Neural cell (in vitro differentiated cells): ENCODE data around the gene PECR. TPM values are rescaled to one million over a fixed set of nuclear protein-coding genes. Genes with fewer than 3 reads are reported as not detected.

Experiments used
- H2AFZ ChIP-seq: fragments of 200-600, 300-800 bp; sonication (generic), shearing (Covaris generic); 2 replicates; pipeline ENCODE4 v1.6.0; 2014; ENCODE audit warnings: low read depth, mild to moderate bottlenecking, antibody characterized with exemption, low read length, moderate library complexity
- H3F3A ChIP-seq: fragments of 200-600 bp; shearing (Covaris generic); 2 replicates; pipeline ENCODE4 v1.6.1; 2016; ENCODE audit warnings: mild to moderate bottlenecking, moderate library complexity, mixed read lengths, antibody characterized with exemption, low read length; ENCODE audit not compliant: insufficient read depth, poor library complexity, severe bottlenecking
- H3K27ac ChIP-seq: fragments of 200-600, 300-800 bp; sonication (generic), shearing (Covaris generic); 2 replicates; pipeline ENCODE4 v1.5.1; 2014; ENCODE audit warnings: mild to moderate bottlenecking, low read length, moderate library complexity
- H3K27me3 ChIP-seq: fragments of 300-800, 200-600 bp; sonication (generic), shearing (Covaris generic); 2 replicates; pipeline ENCODE4 v1.6.0; 2014; ENCODE audit warnings: mild to moderate bottlenecking, low read depth, low read length, moderate library complexity; ENCODE audit not compliant: insufficient read depth
- H3K36me3 ChIP-seq: fragments of 300-800, 200-600 bp; sonication (generic), shearing (Covaris generic); 2 replicates; pipeline ENCODE4 v1.5.1; 2014; ENCODE audit warnings: mild to moderate bottlenecking, antibody characterized with exemption, low read length, moderate library complexity; ENCODE audit not compliant: insufficient read depth
- H3K4me2 ChIP-seq: fragments of 300-800, 200-600 bp; sonication (generic), shearing (Covaris generic); 2 replicates; pipeline ENCODE4 v1.6.0; 2014; ENCODE audit warnings: mild to moderate bottlenecking, low read length
- H3K4me3 ChIP-seq: fragments of 300-800, 200-600 bp; sonication (generic), shearing (Covaris generic); 2 replicates; pipeline ENCODE4 v1.5.1; 2014; ENCODE audit warnings: mild to moderate bottlenecking, low read length, moderate library complexity
- H3K79me2 ChIP-seq: fragments of 200-600 bp; shearing (Covaris generic); replicated peaks from 2 replicates; pipeline ENCODE4 v1.6.0; 2014; ENCODE audit warnings: mild to moderate bottlenecking, low read length, moderate library complexity; ENCODE audit not compliant: insufficient read depth
- H3K9ac ChIP-seq: fragments of 300-800, 200-600 bp; sonication (generic), shearing (Covaris generic); 2 replicates; pipeline ENCODE4 v1.6.1; 2016; ENCODE audit warnings: mild to moderate bottlenecking, low read length, mixed read lengths
- H3K9me2 ChIP-seq: fragments of 200-600 bp; shearing (Covaris generic); 2 replicates; pipeline ENCODE4 v1.6.1; 2016; ENCODE audit warnings: mild to moderate bottlenecking, low read length, mixed read lengths; ENCODE audit not compliant: insufficient read depth
- H3K9me3 ChIP-seq: fragments of 200-600, 300-800 bp; sonication (generic), shearing (Covaris generic); 2 replicates; pipeline ENCODE4 v1.6.1; 2016; ENCODE audit warnings: mild to moderate bottlenecking, mixed run types, low read length, moderate library complexity, mixed read lengths
- H4K20me1 ChIP-seq: fragments of 200-600 bp; shearing (Covaris generic); 2 replicates; pipeline ENCODE4 v1.6.1; 2016; ENCODE audit warnings: mild to moderate bottlenecking, mixed run types; ENCODE audit not compliant: insufficient read depth
- EP300 ChIP-seq: fragments of 450-650 bp; conservative IDR thresholded peaks from 2 replicates; pipeline ENCODE4 v1.6.1; 2014; ENCODE audit warnings: antibody characterized with exemption, mild to moderate bottlenecking, moderate library complexity; ENCODE audit not compliant: poor library complexity, severe bottlenecking
- EZH2 ChIP-seq: fragments of 200-600, 300-800 bp; shearing (Covaris generic), sonication (generic); IDR thresholded peaks from 2 replicates; pipeline ENCODE4 v1.6.1; 2014; ENCODE audit warnings: antibody characterized with exemption, low read length, borderline replicate concordance, mild to moderate bottlenecking; ENCODE audit not compliant: insufficient read depth, poor library complexity, severe bottlenecking
- MXI1 ChIP-seq: fragments of 450-650 bp; conservative IDR thresholded peaks from 2 replicates; pipeline ENCODE4 v1.6.1; 2014; ENCODE audit warnings: antibody characterized with exemption, mild to moderate bottlenecking; ENCODE audit not compliant: poor library complexity, severe bottlenecking
- POLR2AphosphoS5 ChIP-seq: IDR thresholded peaks from 2 replicates; pipeline ENCODE4 v1.6.1; 2012
- RAD21 ChIP-seq: fragments of 450-650 bp; conservative IDR thresholded peaks from 2 replicates; pipeline ENCODE4 v1.6.1; 2014; ENCODE audit warnings: antibody characterized with exemption, mild to moderate bottlenecking, moderate library complexity
- SMC3 ChIP-seq: fragments of 450-650 bp; conservative IDR thresholded peaks from 2 replicates; pipeline ENCODE4 v1.6.1; 2014; ENCODE audit warnings: antibody characterized with exemption, mild to moderate bottlenecking, moderate library complexity; ENCODE audit not compliant: poor library complexity
- TAF1 ChIP-seq: IDR thresholded peaks from 2 replicates; pipeline ENCODE4 v1.6.1; 2012; ENCODE audit warnings: low read depth
- polyA plus RNA-seq: library from polyadenylated mRNA; depleted of rRNA; stranded (reverse); fragments of >200 nt; gene quantifications from 2 replicates; pipeline ENCODE4 v1.2.3, GENCODE V29; 2014
- TF ChIP-seq, protein P1 (sequence below): fragments of 450-650 bp; IDR thresholded peaks from 2 replicates; pipeline ENCODE4 v1.5.1; 2014; ENCODE audit warnings: antibody characterized with exemption, mild to moderate bottlenecking, moderate library complexity; ENCODE audit not compliant: poor library complexity, severe bottlenecking
- TF ChIP-seq, protein P2 (sequence below): IDR thresholded peaks from 2 replicates; pipeline ENCODE4 v1.6.1; 2012; ENCODE audit warnings: borderline replicate concordance

The PECR gene
- polyA plus RNA-seq, 1 donor from 2014 or later: 22.1 TPM

DNA sequence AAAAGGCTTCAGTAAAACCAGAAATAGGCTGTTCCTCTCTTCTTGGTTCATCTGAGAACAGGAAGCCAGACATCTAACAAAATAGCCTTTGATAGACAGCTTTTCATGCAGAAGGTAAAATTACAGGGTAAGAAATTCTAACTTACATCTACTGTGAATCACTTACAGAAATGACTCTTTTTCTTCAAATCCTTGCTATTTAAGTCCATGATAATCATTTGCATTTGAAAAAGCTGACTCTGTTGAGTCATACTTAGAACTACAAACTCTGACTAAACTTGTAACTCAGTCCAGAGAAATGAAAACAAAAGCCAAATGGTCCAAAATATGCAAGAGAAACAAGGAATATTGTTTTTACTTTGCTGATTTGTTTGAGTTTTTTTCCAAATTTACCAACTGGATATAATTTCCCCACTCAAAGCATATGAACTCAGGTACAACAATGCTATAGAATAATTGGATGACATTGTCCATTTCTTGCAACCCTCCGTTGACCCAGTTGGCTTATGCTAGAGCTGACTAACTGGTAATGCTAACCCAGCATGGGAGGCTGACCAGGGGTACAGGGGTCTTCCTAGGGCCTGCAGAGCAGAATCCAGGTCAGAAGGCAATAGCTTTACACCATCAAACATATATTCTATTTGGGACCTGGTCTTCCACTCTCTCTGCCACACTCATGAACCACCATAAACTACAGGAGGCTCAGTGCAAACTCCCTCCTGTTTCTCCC is 49.5 kb downstream of the PECR start:
- TF ChIP-seq, protein P1, sequence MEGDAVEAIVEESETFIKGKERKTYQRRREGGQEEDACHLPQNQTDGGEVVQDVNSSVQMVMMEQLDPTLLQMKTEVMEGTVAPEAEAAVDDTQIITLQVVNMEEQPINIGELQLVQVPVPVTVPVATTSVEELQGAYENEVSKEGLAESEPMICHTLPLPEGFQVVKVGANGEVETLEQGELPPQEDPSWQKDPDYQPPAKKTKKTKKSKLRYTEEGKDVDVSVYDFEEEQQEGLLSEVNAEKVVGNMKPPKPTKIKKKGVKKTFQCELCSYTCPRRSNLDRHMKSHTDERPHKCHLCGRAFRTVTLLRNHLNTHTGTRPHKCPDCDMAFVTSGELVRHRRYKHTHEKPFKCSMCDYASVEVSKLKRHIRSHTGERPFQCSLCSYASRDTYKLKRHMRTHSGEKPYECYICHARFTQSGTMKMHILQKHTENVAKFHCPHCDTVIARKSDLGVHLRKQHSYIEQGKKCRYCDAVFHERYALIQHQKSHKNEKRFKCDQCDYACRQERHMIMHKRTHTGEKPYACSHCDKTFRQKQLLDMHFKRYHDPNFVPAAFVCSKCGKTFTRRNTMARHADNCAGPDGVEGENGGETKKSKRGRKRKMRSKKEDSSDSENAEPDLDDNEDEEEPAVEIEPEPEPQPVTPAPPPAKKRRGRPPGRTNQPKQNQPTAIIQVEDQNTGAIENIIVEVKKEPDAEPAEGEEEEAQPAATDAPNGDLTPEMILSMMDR: no peak
- TF ChIP-seq, protein P2, sequence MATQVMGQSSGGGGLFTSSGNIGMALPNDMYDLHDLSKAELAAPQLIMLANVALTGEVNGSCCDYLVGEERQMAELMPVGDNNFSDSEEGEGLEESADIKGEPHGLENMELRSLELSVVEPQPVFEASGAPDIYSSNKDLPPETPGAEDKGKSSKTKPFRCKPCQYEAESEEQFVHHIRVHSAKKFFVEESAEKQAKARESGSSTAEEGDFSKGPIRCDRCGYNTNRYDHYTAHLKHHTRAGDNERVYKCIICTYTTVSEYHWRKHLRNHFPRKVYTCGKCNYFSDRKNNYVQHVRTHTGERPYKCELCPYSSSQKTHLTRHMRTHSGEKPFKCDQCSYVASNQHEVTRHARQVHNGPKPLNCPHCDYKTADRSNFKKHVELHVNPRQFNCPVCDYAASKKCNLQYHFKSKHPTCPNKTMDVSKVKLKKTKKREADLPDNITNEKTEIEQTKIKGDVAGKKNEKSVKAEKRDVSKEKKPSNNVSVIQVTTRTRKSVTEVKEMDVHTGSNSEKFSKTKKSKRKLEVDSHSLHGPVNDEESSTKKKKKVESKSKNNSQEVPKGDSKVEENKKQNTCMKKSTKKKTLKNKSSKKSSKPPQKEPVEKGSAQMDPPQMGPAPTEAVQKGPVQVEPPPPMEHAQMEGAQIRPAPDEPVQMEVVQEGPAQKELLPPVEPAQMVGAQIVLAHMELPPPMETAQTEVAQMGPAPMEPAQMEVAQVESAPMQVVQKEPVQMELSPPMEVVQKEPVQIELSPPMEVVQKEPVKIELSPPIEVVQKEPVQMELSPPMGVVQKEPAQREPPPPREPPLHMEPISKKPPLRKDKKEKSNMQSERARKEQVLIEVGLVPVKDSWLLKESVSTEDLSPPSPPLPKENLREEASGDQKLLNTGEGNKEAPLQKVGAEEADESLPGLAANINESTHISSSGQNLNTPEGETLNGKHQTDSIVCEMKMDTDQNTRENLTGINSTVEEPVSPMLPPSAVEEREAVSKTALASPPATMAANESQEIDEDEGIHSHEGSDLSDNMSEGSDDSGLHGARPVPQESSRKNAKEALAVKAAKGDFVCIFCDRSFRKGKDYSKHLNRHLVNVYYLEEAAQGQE: no peak
- TF ChIP-seq SMC3 (no peak), RAD21 (no peak), TAF1 (no peak), EP300 (no peak), MXI1 (no peak), POLR2AphosphoS5 (no peak), EZH2 (no peak)
- Histone ChIP-seq H3K4me2 (no peak overlapping the region), H3K27ac (no peak overlapping the region), H3K36me3 (peaks cover 10% of the 10 kb centered on the region), H3K9me2 (no peaks in the 10 kb centered on the region), H3K79me2 (no peaks in the 10 kb centered on the region), H3K4me3 (no peak overlapping the region), H2AFZ (no peak overlapping the region), H3K27me3 (no peaks in the 10 kb centered on the region), H4K20me1 (no peaks in the 10 kb centered on the region), H3K9ac (no peak overlapping the region), H3K9me3 (no peaks in the 10 kb centered on the region), H3F3A (no peaks in the 10 kb centered on the region)

DNA sequence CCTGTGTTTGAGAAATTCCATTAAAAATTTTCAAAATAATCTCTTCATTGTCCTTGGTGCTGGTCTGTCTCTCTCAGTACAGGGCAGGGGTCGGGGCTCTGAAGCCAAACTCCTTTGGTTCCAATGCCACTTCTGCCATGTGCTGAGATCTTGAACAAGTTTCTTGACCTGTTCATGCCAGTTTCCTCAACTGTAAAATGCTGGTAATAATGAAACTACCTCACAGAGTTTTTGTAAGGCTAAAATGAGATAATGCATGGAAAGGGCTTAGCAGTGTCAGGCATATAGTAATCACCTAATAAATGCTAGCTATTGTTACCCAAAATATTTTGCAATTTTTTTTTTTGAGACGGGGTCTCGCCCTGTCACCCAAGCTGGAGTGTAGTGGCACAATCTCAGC is 51.4 kb downstream of the PECR start:
- H3K9me3 ChIP-seq: no peaks in the 10 kb centered on the region
- TF ChIP-seq SMC3: no peak

More for the DNA sequence above, 51.4 kb downstream of the PECR start:
- Histone ChIP-seq H3K9ac (no peak overlapping the region), H3K36me3 (peaks cover 10% of the 10 kb centered on the region), H3K4me3 (no peak overlapping the region), H3K4me2 (no peak overlapping the region), H3K27me3 (no peaks in the 10 kb centered on the region), H2AFZ (no peak overlapping the region), H3K9me2 (no peaks in the 10 kb centered on the region), H3F3A (no peaks in the 10 kb centered on the region), H3K27ac (no peak overlapping the region), H3K79me2 (no peaks in the 10 kb centered on the region), H4K20me1 (no peaks in the 10 kb centered on the region)
